Islet precursor cell (in vitro differentiated cells): ENCODE data around the gene CDC7.
A peak's percentile ranks its signal among the peaks of the same experiment; 100 is the strongest.
"Not testable (repeated sequence)": the region's sequence is repeated elsewhere in the genome, so short reads cannot be mapped to it uniquely, and the experiment has no call there.

Source experiments
- DNase-seq: peaks from one replicate; pipeline ENCODE4 v3.0.0-alpha.2; 2018

The CDC7 gene

GRCh38 chr1:91500756-91501522, at the start of gene CDC7:
Gene CDC7, plus strand, starts transcription at chr1:91500851. Its CDS starts 866 bp downstream, at chr1:91501717.
- peak; percentile 97 for DNase-seq

DNA sequence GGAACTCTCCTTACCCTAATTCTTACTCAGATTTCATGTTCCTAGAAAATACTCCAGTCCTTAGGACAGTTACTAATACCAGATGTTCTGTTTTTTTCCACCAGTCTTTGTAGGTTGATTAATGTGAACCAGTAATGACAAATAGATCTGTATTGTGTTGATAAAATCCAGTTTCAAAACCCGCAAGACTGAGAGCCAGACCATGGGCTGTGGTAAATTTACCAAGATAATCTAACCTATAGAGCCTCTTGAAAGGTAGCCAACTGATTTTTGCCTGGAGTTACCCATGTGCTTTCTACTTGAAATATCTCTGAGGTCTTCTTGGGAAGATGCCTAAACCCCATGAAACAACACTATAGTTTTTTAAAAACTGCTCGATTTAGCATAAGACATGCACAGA, 46.5 kb upstream of the CDC7 start:
- no peak for DNase-seq

- no peak for DNase-seq
These were observed 45.3 kb upstream of the CDC7 start for GRCh38 chr1:91455334-91455733.

- DNase-seq, result no peak
These were observed 44.8 kb upstream of the CDC7 start for GRCh38 chr1:91455896-91456295.

DNA sequence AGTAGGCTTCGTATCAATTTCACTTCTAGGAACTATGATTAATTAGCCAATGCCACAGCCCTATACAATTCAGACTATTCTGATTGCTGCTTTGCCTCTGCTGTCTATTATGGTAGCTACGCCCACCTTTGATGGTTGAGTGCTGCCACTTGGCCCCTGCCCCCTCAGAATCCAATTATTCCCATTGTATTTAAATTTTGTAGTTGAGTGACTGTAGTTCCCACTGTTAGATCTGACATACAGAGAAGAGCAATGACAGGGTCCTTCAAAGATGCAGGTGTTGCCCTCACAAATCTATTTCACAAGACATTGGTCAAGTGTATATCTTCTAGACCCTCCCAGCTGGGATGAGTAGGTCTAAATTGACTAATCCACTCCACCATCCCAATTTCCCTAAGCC, 35.3 kb upstream of the CDC7 start:
- not testable (repeated sequence) for DNase-seq

- no peak for DNase-seq
These were observed 24.0 kb upstream of the CDC7 start for GRCh38 chr1:91476533-91477217.

DNA sequence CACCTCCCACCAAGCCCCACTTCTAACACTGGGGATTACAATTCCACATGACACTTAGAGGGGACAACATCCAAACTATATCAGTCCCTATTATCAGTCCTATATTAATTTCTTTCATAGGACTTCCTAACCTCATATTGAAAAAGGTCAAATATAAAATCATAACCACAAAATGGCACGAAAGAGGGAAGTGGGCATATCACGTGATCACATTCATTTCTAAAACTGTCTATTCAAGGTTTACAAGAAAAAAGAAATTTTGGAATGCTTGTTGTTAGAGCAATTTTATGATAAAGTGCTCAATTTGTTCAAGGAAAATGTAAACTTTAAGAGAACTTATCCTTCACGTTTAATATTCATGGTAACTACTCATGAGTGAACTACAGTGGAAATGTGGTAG, 13.2 kb upstream of the CDC7 start:
- no peak for DNase-seq

DNA sequence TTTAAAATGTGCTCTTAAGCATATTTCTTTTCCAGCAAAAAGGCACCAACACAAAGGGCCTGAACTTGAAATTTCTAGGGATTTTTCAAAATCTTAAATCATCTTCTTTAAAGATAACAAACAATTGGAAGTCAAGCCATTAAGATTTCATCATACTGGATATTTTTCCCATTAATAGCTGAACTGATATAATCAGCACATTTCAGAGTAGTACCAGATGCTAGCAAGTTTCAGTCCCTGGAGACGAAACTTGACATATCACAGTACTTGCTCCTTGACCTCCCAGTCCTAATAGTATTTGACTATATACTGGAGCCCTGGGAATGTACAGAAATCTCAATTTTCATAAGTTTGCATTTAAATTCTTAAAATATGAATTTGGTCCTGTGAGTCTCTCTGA, 10.2 kb upstream of the CDC7 start:
- DNase-seq, result no peak

DNA sequence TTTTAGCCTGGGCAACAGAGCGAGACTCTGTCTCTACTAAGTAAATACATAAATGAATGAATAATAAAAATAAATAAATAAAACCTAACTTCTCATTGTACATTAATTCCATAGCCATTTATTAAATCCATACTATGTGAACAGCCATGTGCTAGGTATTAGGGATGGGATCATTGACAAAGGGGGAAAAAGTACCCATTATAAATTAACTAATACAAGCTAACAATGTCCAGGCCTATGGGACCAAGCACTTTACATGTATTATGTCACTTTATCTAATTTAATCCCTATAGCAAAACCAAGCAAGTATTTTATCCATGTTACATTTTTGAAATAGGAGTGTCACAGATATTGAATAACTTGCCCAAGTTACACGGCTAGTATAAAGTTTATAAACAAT, 2.6 kb upstream of the CDC7 start:
- no peak for DNase-seq

DNA sequence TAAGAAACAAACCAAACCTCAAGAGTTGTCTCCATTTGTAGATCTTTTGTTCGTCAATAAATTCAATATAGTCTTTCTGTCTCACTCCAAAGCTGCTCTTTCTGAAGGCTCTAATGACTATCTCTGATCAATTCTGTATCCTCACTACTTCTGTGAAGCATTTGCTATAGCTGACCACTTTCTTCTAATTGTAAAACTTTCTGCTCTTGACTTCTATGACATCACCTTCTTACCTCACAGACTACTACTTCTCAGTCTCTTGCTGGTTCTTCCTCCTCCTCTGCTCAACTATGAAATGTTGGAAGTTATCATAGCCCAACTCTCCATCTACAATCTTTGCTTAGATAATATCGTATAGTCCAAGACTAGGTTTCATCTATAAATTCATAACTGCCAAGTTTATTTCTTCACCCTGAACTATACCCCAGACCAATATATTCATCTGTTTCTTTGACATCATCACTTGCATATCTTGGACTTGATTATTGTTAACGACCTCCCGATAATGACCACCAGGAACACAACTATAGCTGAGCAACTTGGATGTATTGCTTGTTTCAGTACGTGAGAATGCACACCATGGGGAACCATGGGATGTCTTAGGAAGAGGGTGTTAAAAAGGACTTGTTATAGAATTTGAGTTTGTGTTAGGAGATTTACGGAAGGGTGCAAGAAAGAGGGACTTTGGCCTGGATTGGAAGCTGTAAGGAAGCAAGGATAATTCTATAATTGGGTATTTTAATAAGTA, 2.0 kb upstream of the CDC7 start:
- DNase-seq, result no peak

DNA sequence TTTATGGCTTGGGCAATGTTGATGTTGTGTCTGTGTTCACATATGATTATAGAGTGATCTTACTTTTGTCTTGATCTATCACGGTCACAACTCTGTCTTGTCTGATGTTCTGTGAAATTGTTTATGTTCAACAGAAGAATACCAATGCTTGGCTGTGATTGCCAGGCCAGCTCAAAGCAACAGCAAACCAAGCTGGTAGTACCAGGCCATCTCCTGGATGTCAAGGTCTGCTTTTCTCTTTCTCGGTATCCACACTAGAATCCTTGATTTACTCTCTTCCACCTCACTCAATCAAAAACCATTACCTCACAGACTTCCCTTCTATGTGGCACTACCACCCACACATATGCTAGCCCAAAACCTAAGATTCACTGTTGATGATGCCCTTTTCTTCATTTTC, 1.3 kb upstream of the CDC7 start:
- DNase-seq, result no peak

- DNase-seq, result no peak
These were observed 521 bp upstream of the CDC7 start for GRCh38 chr1:91499904-91500755.

DNA sequence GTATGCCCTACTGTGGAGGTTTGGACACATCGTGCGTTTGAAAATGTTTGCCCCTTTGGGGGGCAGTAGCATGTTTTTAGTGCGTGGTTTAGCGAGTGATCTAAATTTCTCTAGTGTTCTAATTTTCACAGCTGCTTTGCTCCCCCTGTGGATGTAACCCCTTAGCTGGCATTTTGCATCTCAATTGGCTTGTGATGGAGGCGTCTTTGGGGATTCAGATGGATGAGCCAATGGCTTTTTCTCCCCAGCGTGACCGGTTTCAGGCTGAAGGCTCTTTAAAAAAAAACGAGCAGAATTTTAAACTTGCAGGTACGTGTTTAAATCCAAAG, 836 bp downstream of the CDC7 start:
- no peak for DNase-seq

DNA sequence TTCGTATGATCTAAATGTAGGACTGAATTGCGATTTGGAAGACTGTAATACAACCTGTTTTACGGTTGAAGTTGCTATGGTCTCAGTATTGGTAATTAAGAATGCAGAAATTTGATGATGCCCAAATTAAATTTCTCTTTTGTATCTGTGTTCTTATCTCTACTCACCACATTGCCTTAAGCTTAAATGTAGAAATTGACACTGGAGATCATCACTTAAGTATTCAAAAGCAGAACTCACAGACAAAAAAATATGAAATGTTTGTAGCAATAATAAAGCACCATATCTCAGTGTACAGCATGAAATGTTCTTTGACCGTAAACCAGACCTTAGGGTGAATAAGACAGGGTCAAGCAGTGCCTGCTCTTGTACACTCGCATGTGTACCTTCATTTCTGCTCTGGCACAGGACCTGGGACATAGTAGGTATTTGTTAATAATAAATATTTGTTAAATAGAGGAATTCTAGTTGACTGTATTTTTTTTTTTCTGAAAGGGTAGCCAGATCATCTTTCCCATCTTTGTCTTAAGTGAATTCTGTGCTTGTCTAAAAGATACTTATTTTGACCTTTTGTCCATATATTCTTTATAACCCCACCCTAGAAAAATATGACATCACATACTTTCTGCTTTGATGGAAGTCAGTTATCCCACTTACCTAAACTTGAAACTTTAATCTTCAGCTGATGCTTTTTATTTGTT, 1.5 kb downstream of the CDC7 start:
- no peak for DNase-seq

DNA sequence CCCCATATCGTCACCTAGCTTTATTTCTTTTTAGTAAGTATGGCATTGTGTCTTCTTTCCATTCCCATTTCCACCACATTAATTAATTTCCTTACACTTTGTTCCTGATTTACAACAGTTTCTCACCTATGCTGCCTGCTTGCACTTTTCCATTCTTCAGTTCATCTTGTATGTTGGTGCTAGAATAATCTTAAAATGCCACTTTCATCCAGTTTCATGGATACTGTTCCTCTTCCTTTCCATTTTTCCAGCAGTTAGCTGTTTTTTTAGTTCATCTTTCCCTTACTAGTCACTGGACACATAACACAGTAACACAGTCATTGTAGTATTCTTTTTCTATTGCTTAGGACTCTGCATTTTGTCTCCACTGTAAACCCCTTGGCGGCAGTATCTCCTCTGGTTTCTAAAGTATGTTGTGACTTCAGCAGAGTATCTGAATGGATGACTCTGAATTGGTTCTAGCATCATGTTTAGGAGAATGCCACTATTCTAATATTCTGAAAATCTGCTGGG, 2.1 kb downstream of the CDC7 start:
- DNase-seq, result no peak

DNA sequence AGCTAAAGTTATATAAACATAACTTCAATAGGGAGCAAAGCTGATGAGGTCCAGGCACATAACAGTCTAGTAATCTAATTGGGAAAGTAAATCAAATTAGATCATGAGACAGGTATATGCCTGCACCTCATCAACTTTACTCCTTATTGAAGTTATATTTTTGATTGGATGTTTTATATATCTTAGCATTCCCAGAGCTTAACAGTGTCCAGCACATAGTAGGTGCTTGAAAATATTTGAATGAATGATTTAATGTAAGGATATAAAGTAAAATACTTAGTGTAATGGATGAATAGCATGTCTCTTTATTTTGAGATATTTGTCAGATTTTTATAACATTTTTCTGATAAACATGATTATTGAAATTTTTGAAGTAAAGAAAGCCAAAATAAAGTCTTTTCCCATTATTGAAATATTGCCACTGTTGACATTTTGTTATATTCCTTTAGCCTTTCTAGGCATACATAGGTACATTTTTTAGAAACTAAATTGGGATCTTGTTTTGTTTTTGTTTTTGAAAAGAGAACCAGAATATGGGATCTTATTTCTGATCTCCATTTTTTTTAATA, 2.8 kb downstream of the CDC7 start:
- no peak for DNase-seq

- no peak for DNase-seq
These were observed 3.4 kb downstream of the CDC7 start for GRCh38 chr1:91503975-91504530.

GRCh38 chr1:91505086-91505485, 4.4 kb downstream of the CDC7 start:
- no peak for DNase-seq

GRCh38 chr1:91506071-91506470, 5.4 kb downstream of the CDC7 start:
- DNase-seq, result no peak

- no peak for DNase-seq
These were observed 6.7 kb downstream of the CDC7 start for GRCh38 chr1:91507328-91507727.

DNA sequence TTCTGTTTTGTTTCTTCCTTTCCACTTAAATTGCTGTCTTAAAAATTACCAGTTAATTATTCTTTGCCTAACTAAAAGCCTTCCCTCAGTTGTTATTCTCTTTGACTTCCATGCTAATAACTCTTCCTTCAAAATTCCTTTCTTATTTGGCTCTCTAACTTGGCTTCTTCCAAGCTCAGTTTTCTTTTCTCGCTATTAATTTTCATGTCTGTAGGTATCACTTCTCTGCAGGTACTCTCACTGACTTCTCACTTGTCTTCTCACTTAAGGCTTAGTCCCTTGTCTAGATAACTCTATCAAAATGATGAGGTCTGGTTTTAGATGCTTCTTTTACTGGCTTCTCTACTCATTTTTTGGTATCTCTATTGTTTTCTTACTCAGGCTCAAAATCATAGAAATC, 10.1 kb downstream of the CDC7 start:
- no peak for DNase-seq

- no peak for DNase-seq
These were observed 10.7 kb downstream of the CDC7 start for GRCh38 chr1:91511386-91511785.
